ENCODE data around the gene MTA2.

Gene MTA2

GRCh38 chr11:62601122-62601371 is 618 bp downstream of the MTA2 start:
- H3K4me2 ChIP-seq (ENCODE audit: low read depth, low read length, poor library complexity, severe bottlenecking) = peak overlapping the region; percentile 95
- no peaks in the 10 kb centered on the region for H3K9me3 ChIP-seq (ENCODE audit: insufficient read depth, low read depth, low read length)
- peaks cover 51% of the 10 kb centered on the region for H3K79me2 ChIP-seq (ENCODE audit: insufficient read depth, low read length)
- H4K20me1 ChIP-seq (ENCODE audit: insufficient read depth, low read length, poor library complexity, severe bottlenecking) = peaks cover 31% of the 10 kb centered on the region
- H3K9ac ChIP-seq (ENCODE audit: low read depth, low read length, poor library complexity, severe bottlenecking) = peak overlapping the region; percentile 100
- H3K4me3 ChIP-seq (ENCODE audit: low read length, poor library complexity, severe bottlenecking) = peak overlapping the region; percentile 95
- H3K36me3 ChIP-seq (ENCODE audit: insufficient read depth, low read length) = peaks cover 21% of the 10 kb centered on the region; the same call in 1 of the 2 replicates
- H3F3A ChIP-seq (ENCODE audit: low read depth) = no peaks in the 10 kb centered on the region
- no peaks in the 10 kb centered on the region for H3K9me2 ChIP-seq (replicated peaks; ENCODE audit: low read depth, low read length)
- TF ChIP-seq EZH2phosphoT487 (IDR thresholded peaks at IDR 0.05; ENCODE audit: borderline replicate concordance) (no peak), CTCF (conservative IDR thresholded peaks at IDR 0.05; ENCODE audit: low read length) (no peak)
- peaks cover 21% of the 10 kb centered on the region for H3K4me1 ChIP-seq (ENCODE audit: insufficient read depth, low read length, poor library complexity, severe bottlenecking)
- peak overlapping the region; percentile 67; the same call in 1 of the 2 replicates for H2AFZ ChIP-seq (ENCODE audit: low read length)
- peaks cover 8% of the 10 kb centered on the region for H3K27me3 ChIP-seq (ENCODE audit: insufficient read depth, low read length, poor library complexity, severe bottlenecking)

GRCh38 chr11:62600367-62601121 is 1.1 kb downstream of the MTA2 start:
- no peaks in the 10 kb centered on the region for H3K9me2 ChIP-seq (replicated peaks; ENCODE audit: low read depth, low read length)
- peaks cover 8% of the 10 kb centered on the region for H3K27me3 ChIP-seq (ENCODE audit: insufficient read depth, low read length, poor library complexity, severe bottlenecking)
- H3K79me2 ChIP-seq (ENCODE audit: insufficient read depth, low read length) = peaks cover 56% of the 10 kb centered on the region
- H3K4me1 ChIP-seq (ENCODE audit: insufficient read depth, low read length, poor library complexity, severe bottlenecking) = peaks cover 21% of the 10 kb centered on the region
- H3K36me3 ChIP-seq (ENCODE audit: insufficient read depth, low read length) = peaks cover 26% of the 10 kb centered on the region; the same call in 1 of the 2 replicates
- no peaks in the 10 kb centered on the region for H3K9me3 ChIP-seq (ENCODE audit: insufficient read depth, low read depth, low read length)
- no peak for TF ChIP-seq EZH2phosphoT487 (IDR thresholded peaks at IDR 0.05; ENCODE audit: borderline replicate concordance)
- no peak for TF ChIP-seq CTCF (conservative IDR thresholded peaks at IDR 0.05; ENCODE audit: low read length)
- H3K4me3 ChIP-seq (ENCODE audit: low read length, poor library complexity, severe bottlenecking) = peak overlapping the region; percentile 95
- peak overlapping the region; percentile 100 for H3K9ac ChIP-seq (ENCODE audit: low read depth, low read length, poor library complexity, severe bottlenecking)
- peaks cover 32% of the 10 kb centered on the region for H4K20me1 ChIP-seq (ENCODE audit: insufficient read depth, low read length, poor library complexity, severe bottlenecking)
- H3K4me2 ChIP-seq (ENCODE audit: low read depth, low read length, poor library complexity, severe bottlenecking) = peak overlapping the region; percentile 95
- H3F3A ChIP-seq (ENCODE audit: low read depth) = no peaks in the 10 kb centered on the region
- H2AFZ ChIP-seq (ENCODE audit: low read length) = peak overlapping the region; percentile 67; the same call in 1 of the 2 replicates

GRCh38 chr11:62599901-62600300 is 1.8 kb downstream of the MTA2 start:
- Histone ChIP-seq H3K4me2 (ENCODE audit: low read depth, low read length, poor library complexity, severe bottlenecking) (peak overlapping the region; percentile 95), H3K9me2 (replicated peaks; ENCODE audit: low read depth, low read length) (no peaks in the 10 kb centered on the region), H3K79me2 (ENCODE audit: insufficient read depth, low read length) (peaks cover 60% of the 10 kb centered on the region), H3F3A (ENCODE audit: low read depth) (no peaks in the 10 kb centered on the region), H2AFZ (ENCODE audit: low read length) (no peak overlapping the region), H3K4me3 (ENCODE audit: low read length, poor library complexity, severe bottlenecking) (peak overlapping the region; percentile 95), H3K4me1 (ENCODE audit: insufficient read depth, low read length, poor library complexity, severe bottlenecking) (peaks cover 21% of the 10 kb centered on the region), H3K27me3 (ENCODE audit: insufficient read depth, low read length, poor library complexity, severe bottlenecking) (peaks cover 8% of the 10 kb centered on the region), H3K9me3 (ENCODE audit: insufficient read depth, low read depth, low read length) (no peaks in the 10 kb centered on the region), H4K20me1 (ENCODE audit: insufficient read depth, low read length, poor library complexity, severe bottlenecking) (peaks cover 32% of the 10 kb centered on the region), H3K36me3 (ENCODE audit: insufficient read depth, low read length) (peaks cover 33% of the 10 kb centered on the region; the same call in 1 of the 2 replicates), H3K9ac (ENCODE audit: low read depth, low read length, poor library complexity, severe bottlenecking) (peak overlapping the region; percentile 100)
- TF ChIP-seq EZH2phosphoT487 (IDR thresholded peaks at IDR 0.05; ENCODE audit: borderline replicate concordance) (no peak), CTCF (conservative IDR thresholded peaks at IDR 0.05; ENCODE audit: low read length) (no peak)

All from Loucy (cell line).